ENCODE results near the gene ELP6. TPM values are rescaled to one million over a fixed set of nuclear protein-coding genes. Genes with fewer than 3 reads are reported as not detected.
"Not testable (repeated sequence)": the region's sequence is repeated elsewhere in the genome, so short reads cannot be mapped to it uniquely, and the experiment has no call there.

Gene ELP6
- total and polyA plus RNA-seq, 9 of the 15 experiments (the other 6 are each of a cell fraction or from before 2014, with no cell fraction given): 76.9 to 198 (median 83.3) TPM

DNA sequence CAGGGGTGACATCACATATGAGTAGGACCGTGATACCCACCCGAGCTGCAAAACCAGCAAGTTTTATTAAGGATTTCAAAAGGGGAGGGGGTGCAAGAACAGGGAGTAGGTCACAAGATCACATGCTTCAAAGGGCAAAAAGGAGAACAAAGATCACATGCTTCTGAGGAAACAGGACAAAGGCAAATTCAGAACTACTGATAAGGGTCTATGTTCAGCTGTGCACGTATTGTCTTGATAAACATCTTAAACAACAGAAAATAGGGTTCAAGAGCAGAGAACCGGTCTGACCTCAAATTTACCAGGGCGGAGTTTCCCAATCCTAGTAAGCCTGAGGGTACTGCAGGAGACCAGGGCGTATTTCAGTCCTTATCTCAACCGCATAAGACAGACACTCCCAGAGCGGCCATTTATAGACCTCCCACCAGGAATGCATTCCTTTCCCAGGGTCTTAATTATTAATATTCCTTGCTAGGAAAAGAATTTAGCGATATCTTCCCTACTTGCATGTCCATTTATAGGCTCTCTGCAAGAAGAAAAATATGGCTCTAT is 53.9 kb downstream of the ELP6 start:
- H3K4me2 ChIP-seq (ENCODE audit: insufficient read depth, low read length); CTCF ChIA-PET (ENCODE audit: low intra/inter-chr PET ratio); ATAC-seq; H3K9ac ChIP-seq (ENCODE audit: insufficient read depth in 1 of 2, low read depth in 2 of 2, low read length in 2 of 2); H3K27me3 ChIP-seq (ENCODE audit: control insufficient read depth in 2 of 2, insufficient read depth in 2 of 2, low read length in 2 of 2); H3K4me1 ChIP-seq (replicated peaks in 1 of 2; ENCODE audit: control insufficient read depth in 2 of 2, insufficient read depth in 2 of 2, low read length in 2 of 2); H4K20me1 ChIP-seq (replicated peaks; ENCODE audit: control insufficient read depth, insufficient read depth, low read length); intact Hi-C loops (cut with micrococcal nuclease); H3K36me3 ChIP-seq (ENCODE audit: control insufficient read depth, insufficient read depth, low read length); H3K27ac ChIP-seq (ENCODE audit: extremely low read depth, low read depth, low read length); FAIRE-seq; H3K9me1 ChIP-seq (ENCODE audit: control insufficient read depth, insufficient read depth, low read length); BruUV-seq (replicated peaks); H3K9me3 ChIP-seq (replicated peaks; ENCODE audit: control insufficient read depth, insufficient read depth, low read depth, low read length); in situ Hi-C loops (cut with MboI); DNase-seq (ENCODE audit: extremely low read depth in 1 of 4, low spot score in 3 of 4); H2AFZ ChIP-seq (ENCODE audit: low read depth, low read length); H3K4me3 ChIP-seq; TF ChIP-seq NR2C1 (IDR thresholded peaks at IDR 0.05); ATF1 (CRISPR knock-in tag; IDR thresholded peaks at IDR 0.05); TOE1 (CRISPR knock-in tag; IDR thresholded peaks at IDR 0.05; ENCODE audit: borderline replicate concordance, low read depth): not testable (repeated sequence)
- peaks cover 75% of the 10 kb centered on the region for H3K79me2 ChIP-seq (ENCODE audit: control insufficient read depth, insufficient read depth, low read length)
- POLR2A ChIA-PET: interaction anchor here (2.7 kb wide), 1 partner anchor 15 kb away, joined by 12 read pairs; the partner anchor contains the start of gene SCAP
- 52% methylated on average over 9 of the region's 9 CpGs for WGBS (ENCODE audit: insufficient coverage, low coverage, missing lambda C conversion rate)
- TF ChIP-seq, protein P1, sequence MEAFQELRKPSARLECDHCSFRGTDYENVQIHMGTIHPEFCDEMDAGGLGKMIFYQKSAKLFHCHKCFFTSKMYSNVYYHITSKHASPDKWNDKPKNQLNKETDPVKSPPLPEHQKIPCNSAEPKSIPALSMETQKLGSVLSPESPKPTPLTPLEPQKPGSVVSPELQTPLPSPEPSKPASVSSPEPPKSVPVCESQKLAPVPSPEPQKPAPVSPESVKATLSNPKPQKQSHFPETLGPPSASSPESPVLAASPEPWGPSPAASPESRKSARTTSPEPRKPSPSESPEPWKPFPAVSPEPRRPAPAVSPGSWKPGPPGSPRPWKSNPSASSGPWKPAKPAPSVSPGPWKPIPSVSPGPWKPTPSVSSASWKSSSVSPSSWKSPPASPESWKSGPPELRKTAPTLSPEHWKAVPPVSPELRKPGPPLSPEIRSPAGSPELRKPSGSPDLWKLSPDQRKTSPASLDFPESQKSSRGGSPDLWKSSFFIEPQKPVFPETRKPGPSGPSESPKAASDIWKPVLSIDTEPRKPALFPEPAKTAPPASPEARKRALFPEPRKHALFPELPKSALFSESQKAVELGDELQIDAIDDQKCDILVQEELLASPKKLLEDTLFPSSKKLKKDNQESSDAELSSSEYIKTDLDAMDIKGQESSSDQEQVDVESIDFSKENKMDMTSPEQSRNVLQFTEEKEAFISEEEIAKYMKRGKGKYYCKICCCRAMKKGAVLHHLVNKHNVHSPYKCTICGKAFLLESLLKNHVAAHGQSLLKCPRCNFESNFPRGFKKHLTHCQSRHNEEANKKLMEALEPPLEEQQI (IDR thresholded peaks at IDR 0.05): 0 out of 2 replicates have a peak, but pooled peaks have one; percentile 30
- peak; percentile 30; the same call in 1 of the 2 replicates for TF ChIP-seq NR2C1 (tag; IDR thresholded peaks at IDR 0.05)
- TF ChIP-seq CBX5 (IDR thresholded peaks at IDR 0.05; ENCODE audit: borderline replicate concordance, low read depth): 0 out of 2 replicates have a peak, but pooled peaks have one; percentile 39
- TF ChIP-seq CC2D1A (IDR thresholded peaks at IDR 0.05): 0 out of 2 replicates have a peak, but pooled peaks have one; percentile 53
- 0 out of 2 replicates have a peak, but pooled peaks have one; percentile 15 for TF ChIP-seq ATF1 (tag; IDR thresholded peaks at IDR 0.05)
- TF ChIP-seq TOE1 (IDR thresholded peaks at IDR 0.05; ENCODE audit: borderline replicate concordance): peak; percentile 53; the same call in 1 of the 2 replicates
- TF ChIP-seq MTA1 (IDR thresholded peaks at IDR 0.05; ENCODE audit: borderline replicate concordance): peak; percentile 38; the same call in 1 of the 2 replicates
- TF ChIP-seq TRIM28 (IDR thresholded peaks at IDR 0.05): peak; percentile 91
- 0 out of 4 replicates have a peak, but pooled peaks of 1 of the 2 experiments have one; percentile 24 for TF ChIP-seq MNT (conservative IDR thresholded peaks at IDR 0.05)
- peak; percentile 30; the same call in 1 of the 2 replicates for TF ChIP-seq TFE3 (CRISPR knock-in tag; IDR thresholded peaks at IDR 0.05)
- peak; percentile 66 to 78 for TF ChIP-seq TRIM24 (IDR thresholded peaks at IDR 0.05)
- peak; percentile 73; the same call in 1 of the 2 replicates for TF ChIP-seq ZNF445 (CRISPR knock-in tag; IDR thresholded peaks at IDR 0.05; ENCODE audit: low read depth)
- 0 out of 2 replicates have a peak, but pooled peaks have one; percentile 23 for TF ChIP-seq ARID1B (IDR thresholded peaks at IDR 0.05)
- TF ChIP-seq, protein P2, sequence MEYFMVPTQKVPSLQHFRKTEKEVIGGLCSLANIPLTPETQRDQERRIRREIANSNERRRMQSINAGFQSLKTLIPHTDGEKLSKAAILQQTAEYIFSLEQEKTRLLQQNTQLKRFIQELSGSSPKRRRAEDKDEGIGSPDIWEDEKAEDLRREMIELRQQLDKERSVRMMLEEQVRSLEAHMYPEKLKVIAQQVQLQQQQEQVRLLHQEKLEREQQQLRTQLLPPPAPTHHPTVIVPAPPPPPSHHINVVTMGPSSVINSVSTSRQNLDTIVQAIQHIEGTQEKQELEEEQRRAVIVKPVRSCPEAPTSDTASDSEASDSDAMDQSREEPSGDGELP (CRISPR knock-in tag; IDR thresholded peaks at IDR 0.05; ENCODE audit: borderline replicate concordance): 0 out of 2 replicates have a peak, but pooled peaks have one; percentile 28
